Loucy (cell line): Measurements from ENCODE around the gene ADGRD1.

ENCODE experiments used
- CTCF ChIP-seq: fragments of 200-600 bp; sonication (generic); conservative IDR thresholded peaks from 2 replicates; pipeline ENCODE4 v1.5.1; 2014; ENCODE audit warnings: mild to moderate bottlenecking, antibody characterized with exemption, low read length
- EZH2phosphoT487 ChIP-seq: fragments of 200-600 bp; IDR thresholded peaks from 2 replicates; pipeline ENCODE4 v1.6.1; 2018; ENCODE audit warnings: antibody characterized with exemption, mild to moderate bottlenecking, moderate library complexity, borderline replicate concordance

GRCh38 chr12:131176266-131176665, 222.6 kb downstream of the ADGRD1 start:
- TF ChIP-seq CTCF (no peak), EZH2phosphoT487 (no peak)
